Measurements from ENCODE around the gene SDF4.

DNA sequence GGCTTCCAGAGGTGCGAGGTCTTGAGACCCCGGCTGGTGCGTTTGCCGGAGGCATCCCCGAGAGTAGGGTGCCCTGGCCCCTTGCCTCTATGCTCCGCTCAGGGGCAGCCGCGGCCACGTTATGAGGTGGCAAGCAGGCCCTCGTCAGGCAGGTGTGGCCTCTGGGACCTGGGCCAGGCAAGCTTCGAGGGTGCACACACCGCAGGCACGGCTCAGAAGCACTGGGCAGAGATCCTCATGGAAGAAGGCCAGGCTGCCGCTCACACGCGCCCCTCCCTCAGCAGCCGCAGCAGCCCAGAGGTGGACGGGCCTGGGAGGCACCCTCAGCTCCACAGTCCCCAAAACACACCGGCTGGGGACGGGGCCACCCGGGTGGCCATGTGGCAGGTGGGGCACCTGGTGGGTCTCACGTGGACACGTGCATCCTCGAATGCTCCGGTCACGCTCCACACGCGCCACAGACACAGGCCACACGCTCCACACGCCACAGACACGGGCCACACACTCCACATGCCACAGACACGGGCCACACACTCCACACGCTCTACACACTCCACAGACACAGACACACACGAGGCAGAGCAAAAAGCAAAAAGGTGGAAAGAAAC lies 6.5 kb downstream of the SDF4 start:
- no peak for TF ChIP-seq CTCF (conservative IDR thresholded peaks at IDR 0.05)
- no peak for TF ChIP-seq ZFX (IDR thresholded peaks at IDR 0.05)
